Measurements from ENCODE around the gene SRD5A1.

GRCh38 chr5:6674886-6675285, 41.6 kb downstream of the SRD5A1 start:
- TF ChIP-seq CTCF (IDR thresholded peaks at IDR 0.05; ENCODE audit: insufficient read depth, low read length) (no peak), GABPA (IDR thresholded peaks at IDR 0.05; ENCODE audit: low read depth) (no peak), POLR2AphosphoS5 (IDR thresholded peaks at IDR 0.05; ENCODE audit: low read depth) (no peak), SPI1 (IDR thresholded peaks at IDR 0.05; ENCODE audit: borderline replicate concordance, low read depth) (no peak)
- TF ChIP-seq, protein P1, sequence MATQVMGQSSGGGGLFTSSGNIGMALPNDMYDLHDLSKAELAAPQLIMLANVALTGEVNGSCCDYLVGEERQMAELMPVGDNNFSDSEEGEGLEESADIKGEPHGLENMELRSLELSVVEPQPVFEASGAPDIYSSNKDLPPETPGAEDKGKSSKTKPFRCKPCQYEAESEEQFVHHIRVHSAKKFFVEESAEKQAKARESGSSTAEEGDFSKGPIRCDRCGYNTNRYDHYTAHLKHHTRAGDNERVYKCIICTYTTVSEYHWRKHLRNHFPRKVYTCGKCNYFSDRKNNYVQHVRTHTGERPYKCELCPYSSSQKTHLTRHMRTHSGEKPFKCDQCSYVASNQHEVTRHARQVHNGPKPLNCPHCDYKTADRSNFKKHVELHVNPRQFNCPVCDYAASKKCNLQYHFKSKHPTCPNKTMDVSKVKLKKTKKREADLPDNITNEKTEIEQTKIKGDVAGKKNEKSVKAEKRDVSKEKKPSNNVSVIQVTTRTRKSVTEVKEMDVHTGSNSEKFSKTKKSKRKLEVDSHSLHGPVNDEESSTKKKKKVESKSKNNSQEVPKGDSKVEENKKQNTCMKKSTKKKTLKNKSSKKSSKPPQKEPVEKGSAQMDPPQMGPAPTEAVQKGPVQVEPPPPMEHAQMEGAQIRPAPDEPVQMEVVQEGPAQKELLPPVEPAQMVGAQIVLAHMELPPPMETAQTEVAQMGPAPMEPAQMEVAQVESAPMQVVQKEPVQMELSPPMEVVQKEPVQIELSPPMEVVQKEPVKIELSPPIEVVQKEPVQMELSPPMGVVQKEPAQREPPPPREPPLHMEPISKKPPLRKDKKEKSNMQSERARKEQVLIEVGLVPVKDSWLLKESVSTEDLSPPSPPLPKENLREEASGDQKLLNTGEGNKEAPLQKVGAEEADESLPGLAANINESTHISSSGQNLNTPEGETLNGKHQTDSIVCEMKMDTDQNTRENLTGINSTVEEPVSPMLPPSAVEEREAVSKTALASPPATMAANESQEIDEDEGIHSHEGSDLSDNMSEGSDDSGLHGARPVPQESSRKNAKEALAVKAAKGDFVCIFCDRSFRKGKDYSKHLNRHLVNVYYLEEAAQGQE (IDR thresholded peaks at IDR 0.05; ENCODE audit: insufficient replicate concordance, low read depth): no peak

Measured in HL-60 (cell line).